HepG2 (cell line): ENCODE measurements around the gene NARF. TPM values are rescaled to one million over a fixed set of nuclear protein-coding genes. Genes with fewer than 3 reads are reported as not detected.
A peak's percentile ranks its signal among the peaks of the same experiment; 100 is the strongest.

Experiments
- ATF1 ChIP-seq: IDR thresholded peaks from 2 replicates; pipeline ENCODE4 v1.6.1; 2016; ENCODE audit warnings: mild to moderate bottlenecking, control low read depth
- BCLAF1 ChIP-seq: fragments of 450-650 bp; IDR thresholded peaks from 2 replicates; pipeline ENCODE4 v1.6.1; 2017; ENCODE audit warnings: mild to moderate bottlenecking
- GMEB1 ChIP-seq: sonication (generic); formaldehyde crosslinking; IDR thresholded peaks from 2 replicates; pipeline ENCODE4 v1.5.1; 2020; ENCODE audit warnings: missing genetic modification reagents, mild to moderate bottlenecking, borderline replicate concordance
- HNF1B ChIP-seq: sonication (generic); formaldehyde crosslinking; IDR thresholded peaks from 2 replicates; pipeline ENCODE4 v1.5.1; 2020; ENCODE audit warnings: mild to moderate bottlenecking, moderate library complexity, missing genetic modification reagents
- HOMEZ ChIP-seq: IDR thresholded peaks from 2 replicates; pipeline ENCODE4 v1.6.1; 2016; ENCODE audit warnings: low read depth
- IKZF5 ChIP-seq: IDR thresholded peaks from 2 replicates; pipeline ENCODE4 v1.6.1; 2018; ENCODE audit warnings: missing genetic modification reagents, mild to moderate bottlenecking, missing compliant biosample characterization
- JARID2 ChIP-seq: sonication (generic); formaldehyde crosslinking; IDR thresholded peaks from 2 replicates; pipeline ENCODE4 v1.8.1; 2023; ENCODE audit warnings: missing genetic modification reagents, inconsistent platforms; ENCODE audit not compliant: insufficient replicate concordance
- KDM4B ChIP-seq: sonication (generic); formaldehyde crosslinking; IDR thresholded peaks from 2 replicates; pipeline ENCODE4 v1.4.0; 2020; ENCODE audit warnings: missing genetic modification reagents
- MED8 ChIP-seq: sonication (generic); formaldehyde crosslinking; IDR thresholded peaks from 2 replicates; pipeline ENCODE4 v1.8.1; 2023; ENCODE audit warnings: mild to moderate bottlenecking, missing genetic modification reagents; ENCODE audit not compliant: insufficient replicate concordance
- MXD1 ChIP-seq: sonication (generic); formaldehyde crosslinking; IDR thresholded peaks from 2 replicates; pipeline ENCODE4 v1.4.0; 2020; ENCODE audit warnings: mild to moderate bottlenecking, missing genetic modification reagents
- NFIC ChIP-seq: IDR thresholded peaks from 2 replicates; pipeline ENCODE4 v1.6.1; 2012; ENCODE audit warnings: mild to moderate bottlenecking, low read length, inconsistent platforms
- PTBP1 ChIP-seq: fragments of 200-400 bp; formaldehyde crosslinking; IDR thresholded peaks from 2 replicates; pipeline ENCODE4 v1.6.1; 2018; ENCODE audit warnings: low read length, low read depth; ENCODE audit not compliant: poor library complexity, severe bottlenecking
- RFX3 ChIP-seq: IDR thresholded peaks from 2 replicates; pipeline ENCODE4 v1.6.1; 2016; ENCODE audit warnings: missing biosample characterization, missing genetic modification reagents
- SP4 ChIP-seq: sonication (generic); formaldehyde crosslinking; IDR thresholded peaks from 2 replicates; pipeline ENCODE4 v1.8.1; 2023; ENCODE audit warnings: mild to moderate bottlenecking, missing genetic modification reagents
- ZFP90 ChIP-seq: sonication (generic); formaldehyde crosslinking; IDR thresholded peaks from 2 replicates; pipeline ENCODE4 v1.8.0; 2022; ENCODE audit warnings: missing genetic modification reagents, mild to moderate bottlenecking, inconsistent platforms, borderline replicate concordance
- ZNF30 ChIP-seq: sonication (generic); formaldehyde crosslinking; IDR thresholded peaks from 2 replicates; pipeline ENCODE4 v1.5.0; 2020; ENCODE audit warnings: mild to moderate bottlenecking, missing genetic modification reagents
- ZNF720 ChIP-seq: sonication (generic); formaldehyde crosslinking; IDR thresholded peaks from 2 replicates; pipeline ENCODE4 v1.4.0; 2020; ENCODE audit warnings: missing genetic modification reagents
- ZNF841 ChIP-seq: sonication (generic); formaldehyde crosslinking; IDR thresholded peaks from 2 replicates; pipeline ENCODE4 v1.8.1; 2023; ENCODE audit warnings: missing genetic modification reagents, borderline replicate concordance
- ZNF850 ChIP-seq: sonication (generic); formaldehyde crosslinking; conservative IDR thresholded peaks from 2 replicates; pipeline ENCODE4 v1.9.0; 2021; ENCODE audit warnings: mild to moderate bottlenecking, missing genetic modification reagents
- ZNF878 ChIP-seq: sonication (generic); formaldehyde crosslinking; IDR thresholded peaks from 2 replicates; pipeline ENCODE4 v1.8.1; 2023; ENCODE audit warnings: mild to moderate bottlenecking, missing genetic modification reagents, moderate library complexity
- polyA plus RNA-seq, 8 experiments: library from polyadenylated mRNA; depleted of rRNA in 3 of 8; stranded (reverse) in 7 of 8; unstranded in 1 of 8; fragments of >200 nt; fragmentation: Illumina TruSeq in 4 of 8; extraction: Trizol in 4 of 8; gene quantifications; 2 replicates each; pipeline versions ENCODE4 v1.2.1 to v1.2.3, GENCODE V29; 2011 to 2016; ENCODE audit warnings: low read depth in 4 of 8, missing spikeins in 1 of 8, mixed read lengths in 1 of 8; ENCODE audit not compliant: insufficient read depth in 1 of 8
- total RNA-seq, 5 experiments: library from RNA; depleted of rRNA; stranded (reverse); fragments of >200 nt; fragmentation: Illumina TruSeq; extraction: Trizol; gene quantifications; 2 replicates each; pipeline ENCODE4 v1.2.3, GENCODE V29; 2016; ENCODE audit warnings: low read depth in 1 of 5

The NARF gene
- total and polyA plus RNA-seq, 2 of the 13 experiments (the other 11 are each of a cell fraction or from before 2014, with no cell fraction given) = 61.1 to 144 TPM

GRCh38 chr17:82458179-82458884, at the start of gene NARF (continued):
- TF ChIP-seq KDM4B = no peak; the same call in 1 of the 2 replicates
- TF ChIP-seq ZNF850 (CRISPR knock-in tag) = no peak
- peak; percentile 97 for TF ChIP-seq MED8 (CRISPR knock-in tag)
- no peak for TF ChIP-seq JARID2
- TF ChIP-seq BCLAF1 = no peak
- TF ChIP-seq HOMEZ (CRISPR knock-in tag) = no peak; the same call in none of the 2 replicates
- TF ChIP-seq SP4 (CRISPR knock-in tag) = peak; percentile 98
- TF ChIP-seq ZNF878 (CRISPR knock-in tag) = peak; percentile 48; the same call in 1 of the 2 replicates
- no peak; the same call in none of the 2 replicates for TF ChIP-seq ZNF841 (CRISPR knock-in tag)
- TF ChIP-seq GMEB1 (CRISPR knock-in tag) = peak; percentile 96
- TF ChIP-seq RFX3 (CRISPR knock-in tag) = no peak
- no peak for TF ChIP-seq ATF1 (CRISPR knock-in tag)
- no peak for TF ChIP-seq ZNF720 (CRISPR knock-in tag)
- TF ChIP-seq MXD1 (CRISPR knock-in tag) = peak; percentile 88
- TF ChIP-seq HNF1B (CRISPR knock-in tag) = peak; percentile 85
- no peak for TF ChIP-seq ZNF30
- TF ChIP-seq IKZF5 (CRISPR knock-in tag) = peak; percentile 95
- no peak; the same call in 1 of the 2 replicates for TF ChIP-seq ZFP90
- no peak for TF ChIP-seq PTBP1
- no peak for TF ChIP-seq NFIC
